ENCODE results near the gene PTPN21. TPM values are rescaled to one million over a fixed set of nuclear protein-coding genes. Genes with fewer than 3 reads are reported as not detected.
A peak's percentile ranks its signal among the peaks of the same experiment; 100 is the strongest.

Gene PTPN21
- total and polyA plus RNA-seq, 2 of the 13 experiments (the other 11 are each of a cell fraction or from before 2014, with no cell fraction given) = 2.0 to 3.7 TPM

DNA sequence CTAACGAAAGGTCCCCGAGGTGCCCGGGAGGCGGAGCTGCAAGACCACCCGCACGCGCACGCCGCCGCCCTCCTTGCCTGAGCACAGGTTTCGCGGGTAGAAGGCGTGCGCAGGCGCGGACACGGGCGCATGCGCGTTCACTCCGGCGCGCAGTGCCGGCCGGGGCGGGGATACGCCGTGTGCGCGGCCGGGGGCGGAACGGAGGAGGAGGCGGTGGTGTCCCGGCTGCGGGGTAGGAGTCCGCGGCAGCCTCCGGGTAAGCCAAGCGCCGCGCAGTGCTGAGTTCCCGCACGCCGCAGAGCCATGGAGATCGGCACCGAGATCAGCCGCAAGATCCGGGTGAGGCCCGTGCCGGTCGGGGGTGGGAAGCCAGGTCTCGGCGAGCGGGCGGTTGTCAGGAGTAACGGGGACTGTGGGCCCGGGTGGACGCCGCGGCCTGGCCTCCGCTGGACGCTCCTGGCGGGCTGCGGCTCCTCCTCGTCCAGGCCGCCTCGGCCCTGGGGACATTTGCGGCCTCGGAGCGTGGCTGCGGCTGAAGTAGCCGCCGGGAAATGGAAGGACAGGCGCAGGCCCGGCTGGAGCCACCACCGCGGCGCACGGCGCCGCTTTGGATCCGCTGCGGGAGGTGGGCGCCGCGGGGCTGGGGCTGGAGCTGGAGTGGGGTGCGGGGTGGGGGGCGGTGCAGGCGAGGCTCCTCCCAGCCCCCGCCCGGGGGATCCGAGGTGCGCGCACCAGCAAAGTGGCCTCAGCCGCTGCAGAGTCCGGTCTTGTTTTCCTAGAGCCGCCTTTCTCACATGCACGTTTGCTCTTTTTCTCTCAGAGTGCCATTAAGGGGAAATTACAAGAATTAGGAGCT, 8.3 kb upstream of the PTPN21 start, which contains the start of gene ZC3H14 (continued):
- TF ChIP-seq, protein P1, sequence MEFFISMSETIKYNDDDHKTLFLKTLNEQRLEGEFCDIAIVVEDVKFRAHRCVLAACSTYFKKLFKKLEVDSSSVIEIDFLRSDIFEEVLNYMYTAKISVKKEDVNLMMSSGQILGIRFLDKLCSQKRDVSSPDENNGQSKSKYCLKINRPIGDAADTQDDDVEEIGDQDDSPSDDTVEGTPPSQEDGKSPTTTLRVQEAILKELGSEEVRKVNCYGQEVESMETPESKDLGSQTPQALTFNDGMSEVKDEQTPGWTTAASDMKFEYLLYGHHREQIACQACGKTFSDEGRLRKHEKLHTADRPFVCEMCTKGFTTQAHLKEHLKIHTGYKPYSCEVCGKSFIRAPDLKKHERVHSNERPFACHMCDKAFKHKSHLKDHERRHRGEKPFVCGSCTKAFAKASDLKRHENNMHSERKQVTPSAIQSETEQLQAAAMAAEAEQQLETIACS (CRISPR knock-in tag; IDR thresholded peaks at IDR 0.05) = peak; percentile 71
- TF ChIP-seq HNRNPLL (IDR thresholded peaks at IDR 0.05; ENCODE audit: low read depth, low read length, poor library complexity, severe bottlenecking) (peak; percentile 99), NCOR1 (IDR thresholded peaks at IDR 0.05; ENCODE audit: borderline replicate concordance, low read length) (no peak), ZBTB3 (CRISPR knock-in tag; IDR thresholded peaks at IDR 0.05; ENCODE audit: borderline replicate concordance, low read depth) (no peak), FOXP1 (IDR thresholded peaks at IDR 0.05) (no peak), FOXP1 (CRISPR knock-in tag; IDR thresholded peaks at IDR 0.05) (no peak), XBP1 (CRISPR knock-in tag; IDR thresholded peaks at IDR 0.05) (no peak), ZNF318 (CRISPR knock-in tag; IDR thresholded peaks at IDR 0.05) (peak; percentile 30; the same call in 1 of the 2 replicates), IKZF4 (CRISPR knock-in tag; IDR thresholded peaks at IDR 0.05; ENCODE audit: borderline replicate concordance, low read depth, not compliant biosample characterization) (peak; percentile 26), IKZF1 (IDR thresholded peaks at IDR 0.05) (no peak), SP1 (IDR thresholded peaks at IDR 0.05) (no peak), SP1 (CRISPR knock-in tag; IDR thresholded peaks at IDR 0.05) (0 out of 2 replicates have a peak, but pooled peaks have one; percentile 64), NR2F6 (IDR thresholded peaks at IDR 0.05) (no peak), NR2F6 (CRISPR knock-in tag; IDR thresholded peaks at IDR 0.05) (peak; percentile 7; the same call in 1 of the 2 replicates), KLF6 (CRISPR knock-in tag; IDR thresholded peaks at IDR 0.05) (peak; percentile 87; the same call in 1 of the 2 replicates), GPN1 (CRISPR knock-in tag; IDR thresholded peaks at IDR 0.05; ENCODE audit: borderline replicate concordance) (peak; percentile 20; the same call in 1 of the 2 replicates)
- TF ChIP-seq, protein P2, sequence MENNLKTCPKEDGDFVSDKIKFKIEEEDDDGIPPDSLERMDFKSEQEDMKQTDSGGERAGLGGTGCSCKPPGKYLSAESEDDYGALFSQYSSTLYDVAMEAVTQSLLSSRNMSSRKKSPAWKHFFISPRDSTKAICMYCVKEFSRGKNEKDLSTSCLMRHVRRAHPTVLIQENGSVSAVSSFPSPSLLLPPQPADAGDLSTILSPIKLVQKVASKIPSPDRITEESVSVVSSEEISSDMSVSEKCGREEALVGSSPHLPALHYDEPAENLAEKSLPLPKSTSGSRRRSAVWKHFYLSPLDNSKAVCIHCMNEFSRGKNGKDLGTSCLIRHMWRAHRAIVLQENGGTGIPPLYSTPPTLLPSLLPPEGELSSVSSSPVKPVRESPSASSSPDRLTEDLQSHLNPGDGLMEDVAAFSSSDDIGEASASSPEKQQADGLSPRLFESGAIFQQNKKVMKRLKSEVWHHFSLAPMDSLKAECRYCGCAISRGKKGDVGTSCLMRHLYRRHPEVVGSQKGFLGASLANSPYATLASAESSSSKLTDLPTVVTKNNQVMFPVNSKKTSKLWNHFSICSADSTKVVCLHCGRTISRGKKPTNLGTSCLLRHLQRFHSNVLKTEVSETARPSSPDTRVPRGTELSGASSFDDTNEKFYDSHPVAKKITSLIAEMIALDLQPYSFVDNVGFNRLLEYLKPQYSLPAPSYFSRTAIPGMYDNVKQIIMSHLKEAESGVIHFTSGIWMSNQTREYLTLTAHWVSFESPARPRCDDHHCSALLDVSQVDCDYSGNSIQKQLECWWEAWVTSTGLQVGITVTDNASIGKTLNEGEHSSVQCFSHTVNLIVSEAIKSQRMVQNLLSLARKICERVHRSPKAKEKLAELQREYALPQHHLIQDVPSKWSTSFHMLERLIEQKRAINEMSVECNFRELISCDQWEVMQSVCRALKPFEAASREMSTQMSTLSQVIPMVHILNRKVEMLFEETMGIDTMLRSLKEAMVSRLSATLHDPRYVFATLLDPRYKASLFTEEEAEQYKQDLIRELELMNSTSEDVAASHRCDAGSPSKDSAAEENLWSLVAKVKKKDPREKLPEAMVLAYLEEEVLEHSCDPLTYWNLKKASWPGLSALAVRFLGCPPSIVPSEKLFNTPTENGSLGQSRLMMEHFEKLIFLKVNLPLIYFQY (CRISPR knock-in tag; IDR thresholded peaks at IDR 0.05; ENCODE audit: borderline replicate concordance) = no peak; the same call in 1 of the 2 replicates
